Measurements from ENCODE around the gene BNIP2. TPM values are rescaled to one million over a fixed set of nuclear protein-coding genes. Genes with fewer than 3 reads are reported as not detected.
A peak's percentile ranks its signal among the peaks of the same experiment; 100 is the strongest.

Gene BNIP2
- total RNA-seq, 1 experiment from 2014 or later = 96.3 TPM

GRCh38 chr15:59688423-59688781 is 718 bp downstream of the BNIP2 start:
- TSS peak; percentile 41 for BruUV-seq (replicated peaks)

GRCh38 chr15:59687836-59688235 is 1.3 kb downstream of the BNIP2 start:
- H3K4me1 Mint-ChIP-seq (ENCODE audit: low read depth, unreplicated experiment) = peaks cover 35% of the 10 kb centered on the region
- TF ChIP-seq CTCF (IDR thresholded peaks at IDR 0.05; ENCODE audit: unreplicated experiment) = no peak
- H3K27ac Mint-ChIP-seq (ENCODE audit: unreplicated experiment) = peak overlapping the region; percentile 29
- BruUV-seq (replicated peaks) = no TSS peak
- H3K4me3 Mint-ChIP-seq (ENCODE audit: low read depth, unreplicated experiment) = peak overlapping the region; percentile 77
- CTCF ChIA-PET = interaction anchor here (0.9 kb wide), 1 partner anchor 155 kb away, joined by 3 read pairs; no protein-coding TSS in a partner anchor
- no peaks in the 10 kb centered on the region for H3K9me3 Mint-ChIP-seq (ENCODE audit: low read depth, unreplicated experiment)
- peaks cover 56% of the 10 kb centered on the region for H3K36me3 Mint-ChIP-seq (ENCODE audit: insufficient read depth, unreplicated experiment)
- DNase-seq = no peak
- intact Hi-C loops (cut with micrococcal nuclease; ENCODE audit: unreplicated experiment) = no loop called here
- H3K27me3 Mint-ChIP-seq (ENCODE audit: unreplicated experiment) = no peaks in the 10 kb centered on the region

More at GRCh38 chr15:59688423-59688781, 718 bp downstream of the BNIP2 start:
- peaks cover 50% of the 10 kb centered on the region for H3K36me3 Mint-ChIP-seq (ENCODE audit: insufficient read depth, unreplicated experiment)
- CTCF ChIA-PET = interaction anchor here (0.5 to 0.9 kb wide), 2 partner anchors 10 to 156 kb away, joined by 3 read pairs; no protein-coding TSS in a partner anchor
- peak; percentile 9 for DNase-seq
- H3K27me3 Mint-ChIP-seq (ENCODE audit: unreplicated experiment) = no peaks in the 10 kb centered on the region
- peak overlapping the region; percentile 77 for H3K4me3 Mint-ChIP-seq (ENCODE audit: low read depth, unreplicated experiment)
- no peak for TF ChIP-seq CTCF (IDR thresholded peaks at IDR 0.05; ENCODE audit: unreplicated experiment)
- no peaks in the 10 kb centered on the region for H3K9me3 Mint-ChIP-seq (ENCODE audit: low read depth, unreplicated experiment)
- H3K4me1 Mint-ChIP-seq (ENCODE audit: low read depth, unreplicated experiment) = peaks cover 35% of the 10 kb centered on the region
- peak overlapping the region; percentile 29 for H3K27ac Mint-ChIP-seq (ENCODE audit: unreplicated experiment)
- intact Hi-C loops (cut with micrococcal nuclease; ENCODE audit: unreplicated experiment) = no loop called here

GRCh38 chr15:59686389-59686788 is 2.7 kb downstream of the BNIP2 start:
- no TSS peak for BruUV-seq (replicated peaks)
- Mint-ChIP-seq H3K4me3 (ENCODE audit: low read depth, unreplicated experiment) (no peak overlapping the region), H3K36me3 (ENCODE audit: insufficient read depth, unreplicated experiment) (peaks cover 68% of the 10 kb centered on the region), H3K4me1 (ENCODE audit: low read depth, unreplicated experiment) (peaks cover 35% of the 10 kb centered on the region), H3K27ac (ENCODE audit: unreplicated experiment) (no peak overlapping the region), H3K9me3 (ENCODE audit: low read depth, unreplicated experiment) (no peaks in the 10 kb centered on the region), H3K27me3 (ENCODE audit: unreplicated experiment) (no peaks in the 10 kb centered on the region)
- DNase-seq = no peak
- CTCF ChIA-PET = no interaction called here
- intact Hi-C loops (cut with micrococcal nuclease; ENCODE audit: unreplicated experiment) = no loop called here
- no peak for TF ChIP-seq CTCF (IDR thresholded peaks at IDR 0.05; ENCODE audit: unreplicated experiment)

GRCh38 chr15:59685737-59686297 is 3.3 kb downstream of the BNIP2 start:
- no peak for TF ChIP-seq CTCF (IDR thresholded peaks at IDR 0.05; ENCODE audit: unreplicated experiment)
- H3K4me3 Mint-ChIP-seq (ENCODE audit: low read depth, unreplicated experiment) = no peak overlapping the region
- H3K9me3 Mint-ChIP-seq (ENCODE audit: low read depth, unreplicated experiment) = no peaks in the 10 kb centered on the region
- no peaks in the 10 kb centered on the region for H3K27me3 Mint-ChIP-seq (ENCODE audit: unreplicated experiment)
- no TSS peak for BruUV-seq (replicated peaks)
- peaks cover 69% of the 10 kb centered on the region for H3K36me3 Mint-ChIP-seq (ENCODE audit: insufficient read depth, unreplicated experiment)
- CTCF ChIA-PET = no interaction called here
- intact Hi-C loops (cut with micrococcal nuclease; ENCODE audit: unreplicated experiment) = no loop called here
- H3K27ac Mint-ChIP-seq (ENCODE audit: unreplicated experiment) = no peak overlapping the region
- H3K4me1 Mint-ChIP-seq (ENCODE audit: low read depth, unreplicated experiment) = peaks cover 35% of the 10 kb centered on the region
- DNase-seq = no peak
